ENCODE data around the gene GSX1. TPM values are rescaled to one million over a fixed set of nuclear protein-coding genes. Genes with fewer than 3 reads are reported as not detected.
"Not testable (repeated sequence)": the region's sequence is repeated elsewhere in the genome, so short reads cannot be mapped to it uniquely, and the experiment has no call there.

The GSX1 gene
- total RNA-seq (not detected), polyA plus RNA-seq (not detected)

DNA sequence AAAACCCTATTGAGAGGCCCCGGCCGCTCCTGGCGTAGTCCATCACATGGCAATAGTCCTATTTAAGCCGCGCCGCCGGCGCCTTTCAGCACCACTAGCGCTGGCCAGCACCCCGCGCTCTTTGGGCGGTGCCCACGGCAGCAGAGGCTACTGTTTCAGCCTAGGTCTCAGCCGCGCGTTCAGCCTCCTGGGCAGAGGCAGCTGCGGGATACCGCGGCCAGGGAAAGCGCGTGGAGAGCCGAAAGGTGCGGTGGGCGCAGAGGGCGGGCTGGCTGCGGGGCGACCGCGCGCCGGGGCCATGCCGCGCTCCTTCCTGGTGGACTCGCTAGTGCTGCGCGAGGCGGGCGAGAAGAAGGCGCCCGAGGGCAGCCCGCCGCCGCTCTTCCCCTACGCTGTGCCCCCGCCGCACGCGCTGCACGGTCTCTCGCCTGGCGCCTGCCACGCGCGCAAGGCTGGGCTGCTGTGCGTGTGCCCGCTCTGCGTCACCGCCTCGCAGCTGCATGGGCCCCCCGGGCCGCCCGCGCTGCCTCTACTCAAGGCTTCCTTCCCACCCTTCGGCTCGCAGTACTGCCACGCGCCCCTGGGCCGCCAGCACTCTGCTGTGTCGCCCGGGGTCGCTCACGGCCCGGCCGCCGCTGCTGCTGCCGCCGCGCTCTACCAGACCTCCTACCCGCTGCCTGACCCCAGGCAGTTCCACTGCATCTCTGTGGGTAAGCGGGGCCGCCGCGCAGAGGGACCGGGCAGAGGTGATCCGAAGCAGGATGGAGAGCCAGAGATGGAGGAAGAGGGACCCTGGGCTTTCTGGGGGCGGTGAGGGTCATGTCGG, at the start of gene GSX1:
GSX1 (plus strand) TSS at position 91 of the 826 bp plus-strand sequence; CDS start at position 299, 208 bp downstream.
- no peak within 1 kb of the TSS for H3K27ac ChIP-seq (ENCODE audit: low read depth, low read length)
- Mint-ChIP-seq H3K4me1 (peaks cover 36 to 51% (median 40%) of the 10 kb centered on the region in 3 donors), H3K27ac (peak within 1 kb of the TSS in 1 of 8 donors; percentile 60), H3K27me3 (peaks cover 69 to 86% of the 10 kb centered on the region in 2 donors), H3K4me3 (peak within 1 kb of the TSS; percentile 82 to 92 (median 86)), H3K36me3 (peaks cover 0 to 1% (median 0%) of the 10 kb centered on the region in 3 donors), H3K9me3 (peaks cover 0 to 7% (median 0%) of the 10 kb centered on the region in 5 donors)
- H3K4me3 ChIP-seq (ENCODE audit: low read length), result peak within 1 kb of the TSS; percentile 56
- CTCF ChIA-PET, result no interaction called here
- peak in 3 of 5 donors; percentile 31 to 50 (median 45) for DNase-seq
- H3K36me3 ChIP-seq (ENCODE audit: insufficient read depth, low read length), result no peaks in the 10 kb centered on the region
- peaks cover 23% of the 10 kb centered on the region for H3K4me1 ChIP-seq (ENCODE audit: insufficient read depth, low read length)
- no peaks in the 10 kb centered on the region for H3K9me3 ChIP-seq (ENCODE audit: low read length)
- POLR2A ChIA-PET, result no interaction called here
- peaks cover 66% of the 10 kb centered on the region for H3K27me3 ChIP-seq (ENCODE audit: insufficient read depth, low read length, poor library complexity, severe bottlenecking)

DNA sequence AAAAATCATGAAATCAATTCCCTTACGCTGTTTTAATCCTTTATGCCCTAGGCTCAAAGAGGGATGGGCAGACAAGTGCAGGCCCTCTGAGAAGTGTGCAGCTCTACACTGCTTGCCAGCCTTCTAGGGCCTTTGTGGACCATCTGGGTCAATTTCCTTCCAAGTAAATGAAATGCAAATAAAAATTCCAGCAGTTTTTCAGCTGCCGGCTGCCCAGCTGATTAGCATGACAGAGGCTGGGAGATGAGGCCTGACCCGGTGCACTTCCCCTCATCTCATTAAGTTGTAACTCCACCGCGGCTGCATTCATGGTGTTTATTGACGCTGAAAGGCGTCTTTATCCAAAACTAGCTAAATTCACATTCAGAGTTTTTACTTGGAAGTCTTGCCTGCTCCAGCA, 47.5 kb upstream of the GSX1 start:
- ChIA-PET POLR2A (no interaction called here), CTCF (no interaction called here)

DNA sequence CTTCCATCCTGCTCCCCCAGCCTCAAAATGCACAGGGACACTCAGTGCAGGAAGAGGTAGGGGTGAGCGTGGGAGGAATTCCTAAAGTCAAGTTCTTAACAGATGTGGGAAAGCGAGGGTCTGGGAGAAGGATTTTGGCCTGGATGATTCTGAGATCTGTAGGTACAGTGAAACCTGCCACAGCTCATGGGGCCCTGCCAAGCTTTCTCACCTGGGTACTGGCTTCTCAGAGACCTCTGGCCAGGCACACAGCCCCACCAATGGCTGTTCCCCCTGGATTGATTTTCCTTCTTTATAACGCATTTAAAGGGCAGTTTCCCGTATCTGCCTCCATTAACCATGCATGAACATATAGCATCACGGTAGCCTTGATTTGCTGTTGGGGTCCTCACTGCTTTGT, 47.0 kb upstream of the GSX1 start:
- ChIA-PET POLR2A (no interaction called here), CTCF (interaction anchor here (0.6 kb wide), 1 partner anchor 371 kb away, joined by 3 read pairs; no protein-coding TSS in a partner anchor)
- Mint-ChIP-seq H3K9me3 (no peaks in the 10 kb centered on the region), H3K27me3 (peaks cover 12 to 31% of the 10 kb centered on the region in 2 donors), H3K27ac (no peak overlapping the region), H3K4me3 (no peak overlapping the region), H3K36me3 (peaks cover 0 to 4% (median 0%) of the 10 kb centered on the region in 3 donors), H3K4me1 (no peaks in the 10 kb centered on the region)
- no peaks in the 10 kb centered on the region for H3K27me3 ChIP-seq (ENCODE audit: insufficient read depth, low read length, poor library complexity, severe bottlenecking)
- DNase-seq, result no peak
- H3K9me3 ChIP-seq (ENCODE audit: low read length), result no peaks in the 10 kb centered on the region
- H3K27ac ChIP-seq (ENCODE audit: low read depth, low read length), result no peak overlapping the region
- no peaks in the 10 kb centered on the region for H3K4me1 ChIP-seq (ENCODE audit: insufficient read depth, low read length)
- H3K36me3 ChIP-seq (ENCODE audit: insufficient read depth, low read length), result no peaks in the 10 kb centered on the region
- H3K4me3 ChIP-seq (ENCODE audit: low read length), result no peak overlapping the region

More for the DNA sequence above, 47.5 kb upstream of the GSX1 start:
- no peaks in the 10 kb centered on the region for H3K4me1 Mint-ChIP-seq
- peaks cover 12 to 35% of the 10 kb centered on the region in 2 donors for H3K27me3 Mint-ChIP-seq
- no peak overlapping the region for H3K4me3 Mint-ChIP-seq
- H3K4me1 ChIP-seq (ENCODE audit: insufficient read depth, low read length), result no peaks in the 10 kb centered on the region
- H3K36me3 ChIP-seq (ENCODE audit: insufficient read depth, low read length), result no peaks in the 10 kb centered on the region
- H3K27ac ChIP-seq (ENCODE audit: low read depth, low read length), result no peak overlapping the region
- no peaks in the 10 kb centered on the region for H3K27me3 ChIP-seq (ENCODE audit: insufficient read depth, low read length, poor library complexity, severe bottlenecking)
- no peak overlapping the region for H3K4me3 ChIP-seq (ENCODE audit: low read length)
- no peaks in the 10 kb centered on the region for H3K9me3 ChIP-seq (ENCODE audit: low read length)
- H3K9me3 Mint-ChIP-seq, result no peaks in the 10 kb centered on the region
- no peak overlapping the region for H3K27ac Mint-ChIP-seq
- H3K36me3 Mint-ChIP-seq, result peaks cover 0 to 4% (median 0%) of the 10 kb centered on the region in 3 donors
- DNase-seq, result no peak

DNA sequence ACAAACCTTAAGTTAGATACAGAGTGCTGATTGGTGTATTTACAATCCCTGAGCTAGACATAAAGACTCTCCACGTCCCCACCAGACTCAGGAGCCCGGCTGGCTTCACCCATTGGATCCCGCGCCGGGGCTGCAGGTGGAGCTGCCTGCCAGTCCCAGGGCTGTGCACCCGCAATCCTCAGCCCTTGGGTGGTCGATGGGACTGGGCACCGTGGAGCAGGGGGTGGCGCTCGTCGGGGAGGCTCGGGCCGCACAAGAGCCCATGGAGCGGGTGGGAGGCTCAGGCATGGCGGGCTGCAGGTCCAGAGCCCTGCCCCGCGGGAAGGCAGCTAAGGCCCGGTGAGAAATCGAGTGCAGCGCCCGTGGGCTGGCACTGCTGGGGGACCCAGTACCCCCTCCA, 44.1 kb upstream of the GSX1 start:
- POLR2A ChIA-PET; H3K4me1 Mint-ChIP-seq; H3K4me3 ChIP-seq (ENCODE audit: low read length); H3K4me1 ChIP-seq (ENCODE audit: insufficient read depth, low read length); H3K4me3 Mint-ChIP-seq; CTCF ChIA-PET; H3K9me3 Mint-ChIP-seq; H3K9me3 ChIP-seq (ENCODE audit: low read length); DNase-seq; H3K36me3 ChIP-seq (ENCODE audit: insufficient read depth, low read length); H3K27ac Mint-ChIP-seq; H3K27me3 ChIP-seq (ENCODE audit: insufficient read depth, low read length, poor library complexity, severe bottlenecking); H3K27ac ChIP-seq (ENCODE audit: low read depth, low read length); H3K36me3 Mint-ChIP-seq: not testable (repeated sequence)
- peaks cover 12 to 44% of the 10 kb centered on the region in 2 donors for H3K27me3 Mint-ChIP-seq

DNA sequence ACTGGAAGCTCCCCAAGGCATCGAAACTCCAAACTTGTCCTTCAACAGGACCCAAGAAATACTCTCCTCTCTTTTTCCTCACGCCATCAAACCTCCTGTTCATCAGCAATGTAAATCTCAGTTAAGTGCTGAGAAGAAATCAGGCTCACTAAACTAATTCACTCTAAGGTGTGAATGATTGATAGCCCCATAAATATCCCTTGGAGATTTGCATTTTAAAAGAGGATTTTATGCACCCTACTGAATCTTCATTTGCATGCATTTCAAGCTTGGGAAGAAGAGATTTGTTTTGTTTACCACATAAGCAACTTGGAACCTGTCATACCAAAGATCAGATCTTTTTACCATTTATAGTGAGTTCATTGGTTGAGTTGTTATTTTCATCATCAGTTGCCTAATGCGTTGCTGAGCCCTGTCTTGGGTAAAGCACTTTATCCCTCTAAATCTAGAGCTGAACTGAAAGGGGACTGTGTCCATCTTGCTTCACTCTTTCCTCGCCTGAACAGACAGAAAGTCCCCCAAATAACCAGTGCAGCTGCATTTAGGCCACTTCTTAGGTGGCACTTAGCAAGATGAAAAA, 40.2 kb upstream of the GSX1 start:
- Histone ChIP-seq H3K4me1 (ENCODE audit: insufficient read depth, low read length) (no peaks in the 10 kb centered on the region), H3K4me3 (ENCODE audit: low read length) (no peak overlapping the region), H3K36me3 (ENCODE audit: insufficient read depth, low read length) (no peaks in the 10 kb centered on the region), H3K27ac (ENCODE audit: low read depth, low read length) (no peak overlapping the region), H3K9me3 (ENCODE audit: low read length) (no peaks in the 10 kb centered on the region), H3K27me3 (ENCODE audit: insufficient read depth, low read length, poor library complexity, severe bottlenecking) (no peaks in the 10 kb centered on the region)
- CTCF ChIA-PET, result no interaction called here
- POLR2A ChIA-PET, result no interaction called here
- Mint-ChIP-seq H3K27ac (no peak overlapping the region), H3K4me3 (no peak overlapping the region), H3K36me3 (no peaks in the 10 kb centered on the region), H3K9me3 (peaks cover 8 to 24% (median 15%) of the 10 kb centered on the region in 5 donors), H3K27me3 (peaks cover 7 to 43% of the 10 kb centered on the region in 2 donors), H3K4me1 (no peaks in the 10 kb centered on the region)
- DNase-seq, result no peak

DNA sequence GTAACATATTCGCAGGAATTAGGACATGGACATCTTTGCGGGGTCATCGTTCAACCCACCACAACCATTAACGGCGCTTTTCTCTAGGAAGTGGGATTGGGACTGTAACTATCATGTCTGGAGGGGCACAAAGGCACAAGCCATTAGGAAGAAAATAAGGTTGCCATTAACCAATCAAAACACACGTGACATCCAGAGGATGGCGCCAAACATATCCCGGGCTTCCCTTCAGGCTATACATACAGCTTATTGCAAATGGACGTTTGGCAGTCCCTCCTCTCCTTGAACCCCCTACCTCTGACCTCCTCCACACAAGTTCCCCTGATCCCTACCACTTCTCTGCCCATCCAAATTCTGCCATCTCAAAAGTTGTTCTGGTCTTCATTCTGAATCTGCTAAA, 26.6 kb upstream of the GSX1 start:
- Mint-ChIP-seq H3K27ac (no peak overlapping the region), H3K9me3 (no peaks in the 10 kb centered on the region), H3K4me3 (no peak overlapping the region), H3K27me3 (peaks cover 13 to 60% of the 10 kb centered on the region in 2 donors), H3K36me3 (no peaks in the 10 kb centered on the region), H3K4me1 (no peaks in the 10 kb centered on the region)
- H3K27ac ChIP-seq (ENCODE audit: low read depth, low read length), result no peak overlapping the region
- DNase-seq, result no peak
- ChIA-PET CTCF (no interaction called here), POLR2A (no interaction called here)
- H3K36me3 ChIP-seq (ENCODE audit: insufficient read depth, low read length), result no peaks in the 10 kb centered on the region
- no peaks in the 10 kb centered on the region for H3K9me3 ChIP-seq (ENCODE audit: low read length)
- no peak overlapping the region for H3K4me3 ChIP-seq (ENCODE audit: low read length)
- no peaks in the 10 kb centered on the region for H3K27me3 ChIP-seq (ENCODE audit: insufficient read depth, low read length, poor library complexity, severe bottlenecking)
- H3K4me1 ChIP-seq (ENCODE audit: insufficient read depth, low read length), result no peaks in the 10 kb centered on the region

DNA sequence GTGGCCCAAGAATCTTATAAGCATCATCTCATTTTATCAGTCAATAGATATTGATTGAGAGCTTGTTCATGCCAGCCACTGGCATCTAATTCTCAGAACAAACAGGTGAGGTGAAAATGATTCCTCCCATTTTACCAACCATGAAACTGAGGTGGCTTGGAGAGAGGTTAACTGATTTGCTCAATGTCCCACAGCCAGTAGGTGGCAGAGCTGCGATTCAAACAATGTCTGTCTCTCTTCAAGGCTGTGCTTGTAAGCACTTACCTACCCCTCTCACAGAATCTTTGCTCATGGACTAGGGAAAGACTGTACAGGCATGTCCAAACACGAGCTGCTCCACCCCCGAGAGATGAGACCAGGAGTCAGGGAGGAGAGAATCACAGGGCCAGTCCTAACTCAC, 21.5 kb upstream of the GSX1 start:
- H3K9me3 ChIP-seq (ENCODE audit: low read length), result no peaks in the 10 kb centered on the region
- DNase-seq, result no peak
- Mint-ChIP-seq H3K9me3 (peaks cover 0 to 2% (median 0%) of the 10 kb centered on the region in 5 donors), H3K4me1 (no peaks in the 10 kb centered on the region), H3K27ac (no peak overlapping the region), H3K4me3 (no peak overlapping the region), H3K27me3 (peaks cover 11 to 74% of the 10 kb centered on the region in 2 donors), H3K36me3 (no peaks in the 10 kb centered on the region)
- ChIA-PET CTCF (interaction anchor here (0.7 to 4.0 kb wide), 5 partner anchors 9 to 56 kb away, joined by 3 to 21 read pairs (median 3); no protein-coding TSS in a partner anchor), POLR2A (no interaction called here)
- H3K4me3 ChIP-seq (ENCODE audit: low read length), result no peak overlapping the region
- no peaks in the 10 kb centered on the region for H3K36me3 ChIP-seq (ENCODE audit: insufficient read depth, low read length)
- no peaks in the 10 kb centered on the region for H3K4me1 ChIP-seq (ENCODE audit: insufficient read depth, low read length)
- no peak overlapping the region for H3K27ac ChIP-seq (ENCODE audit: low read depth, low read length)
- peaks cover 4% of the 10 kb centered on the region for H3K27me3 ChIP-seq (ENCODE audit: insufficient read depth, low read length, poor library complexity, severe bottlenecking)

DNA sequence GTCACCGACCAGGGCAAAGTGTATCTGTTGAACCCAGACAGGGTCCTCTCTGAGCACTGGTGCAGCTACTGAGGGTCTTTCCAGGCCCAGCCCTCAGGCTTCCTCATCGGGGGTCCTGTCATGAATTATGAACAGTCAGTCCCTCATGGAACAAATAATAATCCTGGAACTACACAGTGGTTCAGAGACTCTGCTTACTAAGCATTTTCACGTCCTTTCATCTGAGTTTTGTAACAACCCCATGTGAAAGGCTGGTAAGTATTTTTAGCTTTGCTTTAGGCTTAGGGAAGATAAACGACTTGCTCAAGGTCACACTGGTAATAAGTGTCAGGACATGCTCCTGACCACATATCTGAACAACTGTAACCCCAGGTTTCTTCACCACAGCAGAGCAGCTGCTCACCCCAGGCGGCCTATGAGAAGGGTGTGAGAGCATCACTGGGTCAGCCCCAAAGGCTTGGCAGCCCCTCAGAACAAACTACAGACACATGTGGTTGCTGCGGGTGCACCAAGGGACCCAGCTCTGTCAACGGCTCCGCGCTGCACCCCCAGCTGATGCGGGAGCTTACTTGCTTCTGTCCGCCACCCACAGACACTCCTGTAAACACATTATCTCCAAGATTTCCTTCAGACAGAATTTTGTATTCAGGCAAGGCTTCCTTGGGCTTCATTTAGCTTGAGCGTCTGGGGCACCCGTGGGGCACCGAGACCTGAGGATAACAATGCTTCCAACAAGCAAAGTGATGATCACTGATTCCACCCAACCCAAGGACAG, 19.4 kb upstream of the GSX1 start:
- Mint-ChIP-seq H3K9me3 (peaks cover 0 to 2% (median 0%) of the 10 kb centered on the region in 5 donors), H3K27me3 (peaks cover 13 to 86% of the 10 kb centered on the region in 2 donors)
- POLR2A ChIA-PET, result no interaction called here

More for the DNA sequence above, 19.4 kb upstream of the GSX1 start:
- no peak overlapping the region for H3K4me3 ChIP-seq (ENCODE audit: low read length)
- Mint-ChIP-seq H3K27ac (no peak overlapping the region), H3K4me1 (no peaks in the 10 kb centered on the region), H3K36me3 (no peaks in the 10 kb centered on the region), H3K4me3 (no peak overlapping the region)
- CTCF ChIA-PET, result interaction anchor here (1.4 to 4.0 kb wide), 2 partner anchors 12 to 54 kb away, joined by 3 to 21 read pairs; no protein-coding TSS in a partner anchor
- no peaks in the 10 kb centered on the region for H3K4me1 ChIP-seq (ENCODE audit: insufficient read depth, low read length)
- H3K27me3 ChIP-seq (ENCODE audit: insufficient read depth, low read length, poor library complexity, severe bottlenecking), result peaks cover 4% of the 10 kb centered on the region
- H3K27ac ChIP-seq (ENCODE audit: low read depth, low read length), result no peak overlapping the region
- H3K36me3 ChIP-seq (ENCODE audit: insufficient read depth, low read length), result no peaks in the 10 kb centered on the region
- DNase-seq, result no peak
- H3K9me3 ChIP-seq (ENCODE audit: low read length), result no peaks in the 10 kb centered on the region
